WTC11 (cell line): ENCODE measurements around the gene GABRB1. TPM values are rescaled to one million over a fixed set of nuclear protein-coding genes. Genes with fewer than 3 reads are reported as not detected.

Experiments used
- ATAC-seq: fragments of 200-7000 bp; cut with Tn5 transposase; 2 replicates; pipeline ENCODE4 v1.10.0; 2021; ENCODE audit warnings: mild to moderate bottlenecking, moderate library complexity
- CTCF ChIA-PET: fragments of 300-600 bp; sonication (Branson Sonifier 250); formaldehyde crosslinking; loops from one replicate; lab custom pipeline; 2021; ENCODE audit warnings: antibody characterized with exemption; lab: Charles Lee
- POLR2A ChIA-PET: fragments of 350-600 bp; sonication (Branson Sonifier 250); formaldehyde crosslinking; loops from one replicate; lab custom pipeline; 2021; ENCODE audit warnings: antibody characterized with exemption; lab: Charles Lee
- DNase-seq: peaks from one replicate; pipeline ENCODE4 v3.0.0; 2021; ENCODE audit warnings: low spot score
- H3K27ac Mint-ChIP-seq: 2 replicates; pipeline ENCODE4 v1.8.0; 2021; ENCODE audit warnings: mixed read lengths
- H3K27me3 Mint-ChIP-seq: 2 replicates; pipeline ENCODE4 v1.8.0; 2021; ENCODE audit warnings: low read depth, mild to moderate bottlenecking, moderate library complexity, mixed read lengths
- H3K36me3 Mint-ChIP-seq: 2 replicates; pipeline ENCODE4 v1.8.0; 2021; ENCODE audit warnings: mixed read lengths
- H3K4me1 Mint-ChIP-seq: 2 replicates; pipeline ENCODE4 v1.8.0; 2022; ENCODE audit warnings: mixed read lengths
- H3K4me3 Mint-ChIP-seq: 2 replicates; pipeline ENCODE4 v1.8.0; 2021; ENCODE audit warnings: mild to moderate bottlenecking, moderate library complexity, mixed read lengths
- H3K9me3 Mint-ChIP-seq: 2 replicates; pipeline ENCODE4 v1.8.0; 2021; ENCODE audit warnings: mixed read lengths
- CBFB ChIP-seq: sonication (generic); formaldehyde crosslinking; IDR thresholded peaks from 2 replicates; pipeline ENCODE4 v1.8.1; 2022; ENCODE audit warnings: mild to moderate bottlenecking, low read depth, missing genetic modification reagents
- FOXJ3 ChIP-seq: sonication (generic); formaldehyde crosslinking; IDR thresholded peaks from 2 replicates; pipeline ENCODE4 v1.9.0; 2021; ENCODE audit warnings: missing genetic modification reagents, mild to moderate bottlenecking, borderline replicate concordance
- FOXK1 ChIP-seq: sonication (generic); formaldehyde crosslinking; IDR thresholded peaks from 2 replicates; pipeline ENCODE4 v1.8.0; 2022; ENCODE audit warnings: mild to moderate bottlenecking, moderate library complexity, missing genetic modification reagents
- MXD4 ChIP-seq: fragments of 250-450 bp; sonication (Bioruptor Pico); IDR thresholded peaks from 2 replicates; pipeline ENCODE4 v1.8.0; 2021; ENCODE audit warnings: mild to moderate bottlenecking, moderate library complexity, borderline replicate concordance
- NFE2L1 ChIP-seq: sonication (generic); formaldehyde crosslinking; IDR thresholded peaks from 2 replicates; pipeline ENCODE4 v1.8.1; 2023; ENCODE audit warnings: missing genetic modification reagents
- SMAD3 ChIP-seq: sonication (generic); formaldehyde crosslinking; IDR thresholded peaks from 2 replicates; pipeline ENCODE4 v1.8.0; 2022; ENCODE audit warnings: missing genetic modification reagents, mild to moderate bottlenecking, borderline replicate concordance
- ZNF396 ChIP-seq: fragments of 250-450 bp; sonication (Bioruptor Pico); IDR thresholded peaks from 2 replicates; pipeline ENCODE4 v1.8.0; 2021; ENCODE audit warnings: mild to moderate bottlenecking, moderate library complexity, borderline replicate concordance
- ZNF423 ChIP-seq: fragments of 250-450 bp; sonication (Bioruptor Pico); IDR thresholded peaks from 2 replicates; pipeline ENCODE4 v2.1.2; 2022; ENCODE audit warnings: mild to moderate bottlenecking, moderate library complexity
- total RNA-seq: library from RNA; stranded (reverse); gene quantifications from 3 replicates; pipeline ENCODE4 v1.2.3, GENCODE V29; 2021
- TF ChIP-seq, protein P1 (sequence below): sonication (generic); formaldehyde crosslinking; IDR thresholded peaks from 2 replicates; pipeline ENCODE4 v1.8.0; 2022; ENCODE audit warnings: mild to moderate bottlenecking, missing genetic modification reagents
- TF ChIP-seq, protein P2 (sequence below): fragments of 200-600 bp; IDR thresholded peaks from 2 replicates; pipeline ENCODE4 v1.8.0; 2022; ENCODE audit warnings: antibody characterized with exemption
- TF ChIP-seq, protein P3 (sequence below): fragments of 250-450 bp; sonication (Bioruptor Pico); conservative IDR thresholded peaks from 2 replicates; pipeline ENCODE4 v1.9.0; 2021; ENCODE audit warnings: mild to moderate bottlenecking
- TF ChIP-seq, protein P4 (sequence below): fragments of 250-450 bp; sonication (Bioruptor Pico); IDR thresholded peaks from 2 replicates; pipeline ENCODE4 v1.8.0; 2021; ENCODE audit warnings: mild to moderate bottlenecking
- TF ChIP-seq, protein P5 (sequence below): fragments of 250-450 bp; sonication (Bioruptor Pico); IDR thresholded peaks from 2 replicates; pipeline ENCODE4 v1.9.0; 2021; ENCODE audit warnings: mild to moderate bottlenecking
- TF ChIP-seq, protein P6 (sequence below): sonication (generic); formaldehyde crosslinking; IDR thresholded peaks from 2 replicates; pipeline ENCODE4 v1.8.1; 2022; ENCODE audit warnings: mild to moderate bottlenecking, missing genetic modification reagents, moderate library complexity, borderline replicate concordance

GABRB1 gene
- total RNA-seq, 1 experiment from 2014 or later = 0.66 TPM

DNA sequence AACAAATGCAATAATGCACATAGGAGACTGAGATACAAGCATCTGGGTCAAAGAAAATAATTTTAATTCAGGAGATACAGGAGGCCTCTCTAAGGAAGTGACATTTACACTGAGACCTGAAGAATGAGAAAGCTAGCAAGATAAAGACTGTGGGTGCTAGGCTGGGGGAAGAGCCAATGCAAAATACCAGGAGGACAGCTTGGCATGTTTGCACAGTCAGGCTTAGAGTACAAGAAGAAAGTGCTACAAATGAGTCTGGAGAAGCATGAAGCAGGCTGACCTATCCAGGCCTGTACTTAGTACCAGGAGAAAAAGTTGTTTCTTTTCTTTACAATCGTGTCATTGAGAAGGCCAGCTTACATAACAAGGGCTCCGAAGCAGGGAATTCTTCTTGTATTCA, 56.9 kb downstream of the GABRB1 start:
- Mint-ChIP-seq H3K4me1 (no peaks in the 10 kb centered on the region), H3K9me3 (no peaks in the 10 kb centered on the region), H3K4me3 (no peak overlapping the region), H3K27me3 (no peaks in the 10 kb centered on the region), H3K27ac (no peak overlapping the region), H3K36me3 (no peaks in the 10 kb centered on the region)
- TF ChIP-seq MXD4 = no peak
- TF ChIP-seq SMAD3 (CRISPR knock-in tag) = no peak
- TF ChIP-seq FOXK1 (CRISPR knock-in tag) = no peak
- TF ChIP-seq FOXJ3 (CRISPR knock-in tag) = no peak
- TF ChIP-seq ZNF396 (CRISPR knock-in tag) = no peak
- TF ChIP-seq, protein P1, sequence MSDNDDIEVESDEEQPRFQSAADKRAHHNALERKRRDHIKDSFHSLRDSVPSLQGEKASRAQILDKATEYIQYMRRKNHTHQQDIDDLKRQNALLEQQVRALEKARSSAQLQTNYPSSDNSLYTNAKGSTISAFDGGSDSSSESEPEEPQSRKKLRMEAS (CRISPR knock-in tag) = no peak
- TF ChIP-seq, protein P2, sequence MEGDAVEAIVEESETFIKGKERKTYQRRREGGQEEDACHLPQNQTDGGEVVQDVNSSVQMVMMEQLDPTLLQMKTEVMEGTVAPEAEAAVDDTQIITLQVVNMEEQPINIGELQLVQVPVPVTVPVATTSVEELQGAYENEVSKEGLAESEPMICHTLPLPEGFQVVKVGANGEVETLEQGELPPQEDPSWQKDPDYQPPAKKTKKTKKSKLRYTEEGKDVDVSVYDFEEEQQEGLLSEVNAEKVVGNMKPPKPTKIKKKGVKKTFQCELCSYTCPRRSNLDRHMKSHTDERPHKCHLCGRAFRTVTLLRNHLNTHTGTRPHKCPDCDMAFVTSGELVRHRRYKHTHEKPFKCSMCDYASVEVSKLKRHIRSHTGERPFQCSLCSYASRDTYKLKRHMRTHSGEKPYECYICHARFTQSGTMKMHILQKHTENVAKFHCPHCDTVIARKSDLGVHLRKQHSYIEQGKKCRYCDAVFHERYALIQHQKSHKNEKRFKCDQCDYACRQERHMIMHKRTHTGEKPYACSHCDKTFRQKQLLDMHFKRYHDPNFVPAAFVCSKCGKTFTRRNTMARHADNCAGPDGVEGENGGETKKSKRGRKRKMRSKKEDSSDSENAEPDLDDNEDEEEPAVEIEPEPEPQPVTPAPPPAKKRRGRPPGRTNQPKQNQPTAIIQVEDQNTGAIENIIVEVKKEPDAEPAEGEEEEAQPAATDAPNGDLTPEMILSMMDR = no peak
- TF ChIP-seq ZNF423 (CRISPR knock-in tag) = no peak
- no peak for TF ChIP-seq CBFB (CRISPR knock-in tag)
- TF ChIP-seq NFE2L1 (CRISPR knock-in tag) = no peak
- TF ChIP-seq, protein P3, sequence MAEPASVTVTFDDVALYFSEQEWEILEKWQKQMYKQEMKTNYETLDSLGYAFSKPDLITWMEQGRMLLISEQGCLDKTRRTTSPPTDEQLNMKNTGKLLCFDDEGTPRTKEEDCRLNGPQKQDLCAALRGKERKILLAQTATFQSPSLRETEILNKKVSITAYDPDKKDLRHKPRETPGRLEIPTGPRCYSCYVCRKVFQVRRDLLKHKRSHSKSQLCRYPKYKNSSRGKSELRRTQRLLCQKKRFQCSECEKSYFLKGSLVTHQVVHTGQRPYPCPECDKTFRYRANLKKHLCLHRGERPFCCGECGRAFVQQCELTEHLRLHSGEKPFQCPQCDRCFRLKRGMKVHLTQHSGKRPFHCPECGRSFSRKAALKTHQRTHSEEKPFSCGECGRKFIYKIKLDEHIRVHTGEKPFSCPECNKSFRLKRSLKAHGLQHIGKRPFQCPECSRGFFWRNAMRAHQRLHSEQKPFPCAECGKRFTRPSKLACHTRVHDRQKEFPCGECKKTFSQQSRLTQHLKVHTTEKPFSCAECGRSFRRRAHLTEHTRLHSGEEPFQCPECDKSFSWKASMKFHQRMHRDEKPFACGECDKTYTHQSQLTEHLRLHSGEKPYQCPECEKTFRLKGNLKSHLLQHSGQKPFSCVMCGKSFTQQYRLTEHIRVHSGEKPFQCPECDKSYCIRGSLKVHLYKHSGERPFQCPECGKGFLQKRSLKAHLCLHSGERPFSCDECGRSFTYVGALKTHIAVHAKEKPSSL (CRISPR knock-in tag) = no peak
- TF ChIP-seq, protein P4, sequence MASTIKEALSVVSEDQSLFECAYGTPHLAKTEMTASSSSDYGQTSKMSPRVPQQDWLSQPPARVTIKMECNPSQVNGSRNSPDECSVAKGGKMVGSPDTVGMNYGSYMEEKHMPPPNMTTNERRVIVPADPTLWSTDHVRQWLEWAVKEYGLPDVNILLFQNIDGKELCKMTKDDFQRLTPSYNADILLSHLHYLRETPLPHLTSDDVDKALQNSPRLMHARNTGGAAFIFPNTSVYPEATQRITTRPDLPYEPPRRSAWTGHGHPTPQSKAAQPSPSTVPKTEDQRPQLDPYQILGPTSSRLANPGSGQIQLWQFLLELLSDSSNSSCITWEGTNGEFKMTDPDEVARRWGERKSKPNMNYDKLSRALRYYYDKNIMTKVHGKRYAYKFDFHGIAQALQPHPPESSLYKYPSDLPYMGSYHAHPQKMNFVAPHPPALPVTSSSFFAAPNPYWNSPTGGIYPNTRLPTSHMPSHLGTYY (CRISPR knock-in tag) = no peak
- ATAC-seq (no peak), DNase-seq (no peak)
- CTCF ChIA-PET = interaction anchor here (1.1 to 1.3 kb wide), 2 partner anchors 12 to 34 kb away, joined by 3 to 4 read pairs; no protein-coding TSS in a partner anchor
- POLR2A ChIA-PET = no interaction called here

DNA sequence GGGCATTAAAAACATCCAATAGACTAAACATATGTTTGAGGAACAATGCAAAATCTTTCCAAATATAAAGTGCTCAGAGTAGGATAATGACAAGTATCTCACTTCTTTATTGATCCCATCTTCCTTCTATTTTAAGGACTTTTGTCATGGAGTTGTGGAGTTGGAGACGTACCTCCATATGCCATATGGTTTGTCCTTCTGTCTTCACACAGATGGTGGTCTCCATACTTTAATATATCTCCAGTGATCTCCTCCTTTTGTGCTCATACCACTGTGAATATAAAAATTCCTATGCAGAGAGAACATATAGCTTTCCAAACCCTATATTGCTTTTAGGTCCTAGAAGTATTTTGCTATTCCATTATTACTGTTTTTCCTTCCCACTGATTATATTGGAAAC, 64.5 kb downstream of the GABRB1 start:
- H3K27ac Mint-ChIP-seq = no peak overlapping the region
- TF ChIP-seq SMAD3 (CRISPR knock-in tag) = no peak
- TF ChIP-seq, protein P5, sequence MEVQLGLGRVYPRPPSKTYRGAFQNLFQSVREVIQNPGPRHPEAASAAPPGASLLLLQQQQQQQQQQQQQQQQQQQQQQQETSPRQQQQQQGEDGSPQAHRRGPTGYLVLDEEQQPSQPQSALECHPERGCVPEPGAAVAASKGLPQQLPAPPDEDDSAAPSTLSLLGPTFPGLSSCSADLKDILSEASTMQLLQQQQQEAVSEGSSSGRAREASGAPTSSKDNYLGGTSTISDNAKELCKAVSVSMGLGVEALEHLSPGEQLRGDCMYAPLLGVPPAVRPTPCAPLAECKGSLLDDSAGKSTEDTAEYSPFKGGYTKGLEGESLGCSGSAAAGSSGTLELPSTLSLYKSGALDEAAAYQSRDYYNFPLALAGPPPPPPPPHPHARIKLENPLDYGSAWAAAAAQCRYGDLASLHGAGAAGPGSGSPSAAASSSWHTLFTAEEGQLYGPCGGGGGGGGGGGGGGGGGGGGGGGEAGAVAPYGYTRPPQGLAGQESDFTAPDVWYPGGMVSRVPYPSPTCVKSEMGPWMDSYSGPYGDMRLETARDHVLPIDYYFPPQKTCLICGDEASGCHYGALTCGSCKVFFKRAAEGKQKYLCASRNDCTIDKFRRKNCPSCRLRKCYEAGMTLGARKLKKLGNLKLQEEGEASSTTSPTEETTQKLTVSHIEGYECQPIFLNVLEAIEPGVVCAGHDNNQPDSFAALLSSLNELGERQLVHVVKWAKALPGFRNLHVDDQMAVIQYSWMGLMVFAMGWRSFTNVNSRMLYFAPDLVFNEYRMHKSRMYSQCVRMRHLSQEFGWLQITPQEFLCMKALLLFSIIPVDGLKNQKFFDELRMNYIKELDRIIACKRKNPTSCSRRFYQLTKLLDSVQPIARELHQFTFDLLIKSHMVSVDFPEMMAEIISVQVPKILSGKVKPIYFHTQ = no peak
- TF ChIP-seq, protein P6, sequence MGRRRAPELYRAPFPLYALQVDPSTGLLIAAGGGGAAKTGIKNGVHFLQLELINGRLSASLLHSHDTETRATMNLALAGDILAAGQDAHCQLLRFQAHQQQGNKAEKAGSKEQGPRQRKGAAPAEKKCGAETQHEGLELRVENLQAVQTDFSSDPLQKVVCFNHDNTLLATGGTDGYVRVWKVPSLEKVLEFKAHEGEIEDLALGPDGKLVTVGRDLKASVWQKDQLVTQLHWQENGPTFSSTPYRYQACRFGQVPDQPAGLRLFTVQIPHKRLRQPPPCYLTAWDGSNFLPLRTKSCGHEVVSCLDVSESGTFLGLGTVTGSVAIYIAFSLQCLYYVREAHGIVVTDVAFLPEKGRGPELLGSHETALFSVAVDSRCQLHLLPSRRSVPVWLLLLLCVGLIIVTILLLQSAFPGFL (CRISPR knock-in tag) = no peak
- TF ChIP-seq, all 79 proteins: peak for 0
- Mint-ChIP-seq H3K4me3 (no peak overlapping the region), H3K36me3 (no peaks in the 10 kb centered on the region), H3K4me1 (0 out of 2 replicates have a peak, but pooled peaks cover 3% of the 10 kb centered on the region), H3K9me3 (no peaks in the 10 kb centered on the region), H3K27me3 (no peaks in the 10 kb centered on the region)
- ATAC-seq = no peak
- DNase-seq = no peak
- POLR2A ChIA-PET = no interaction called here
- CTCF ChIA-PET = no interaction called here
